ENCODE measurements around the gene RTP5.

GRCh38 chr2:241858206-241859016, 11.1 kb upstream of the RTP5 start, which contains the start of gene PDCD1:
- TF ChIP-seq EP300 (IDR thresholded peaks at IDR 0.05; ENCODE audit: borderline replicate concordance) = no peak
- TF ChIP-seq YY1 (IDR thresholded peaks at IDR 0.05; ENCODE audit: low read depth) = no peak
- peak; percentile 84 for TF ChIP-seq EGR1 (IDR thresholded peaks at IDR 0.05)
- no peak; the same call in none of the 2 replicates for TF ChIP-seq USF1 (IDR thresholded peaks at IDR 0.05)
- TF ChIP-seq REST (IDR thresholded peaks at IDR 0.05; ENCODE audit: low read depth) = no peak
- no peak for TF ChIP-seq RAD21 (IDR thresholded peaks at IDR 0.05; ENCODE audit: low read depth)
- TF ChIP-seq TCF12 (IDR thresholded peaks at IDR 0.05; ENCODE audit: low read depth) = no peak
- TF ChIP-seq CEBPB (IDR thresholded peaks at IDR 0.05) = no peak

Data from Ishikawa (cell line).